SHP77 (cell line): ENCODE measurements around the gene CLEC3A.
"Not testable (repeated sequence)": the region's sequence is repeated elsewhere in the genome, so short reads cannot be mapped to it uniquely, and the experiment has no call there.

Source experiments
- DNase-seq, 2 experiments: peaks; one replicate each; lab custom pipeline; 2025; lab: John Stamatoyannopoulos, UW

Gene CLEC3A

GRCh38 chr16:78034530-78034929 is 12.2 kb downstream of the CLEC3A start:
- no peak for DNase-seq

GRCh38 chr16:78035012-78035411 is 12.7 kb downstream of the CLEC3A start:
- DNase-seq, result no peak

- DNase-seq, result no peak
These were observed 18.0 kb downstream of the CLEC3A start for GRCh38 chr16:78040396-78040795.

GRCh38 chr16:78045865-78046581 is 23.7 kb downstream of the CLEC3A start:
- DNase-seq, result no peak

- DNase-seq, result no peak
These were observed 26.0 kb downstream of the CLEC3A start for GRCh38 chr16:78048319-78048718.

- DNase-seq, result no peak
These were observed 28.5 kb downstream of the CLEC3A start for GRCh38 chr16:78050734-78051400.

GRCh38 chr16:78057803-78058564 is 35.6 kb downstream of the CLEC3A start:
- DNase-seq, result peak; percentile 81 to 91

- not testable (repeated sequence) for DNase-seq
These were observed 37.5 kb downstream of the CLEC3A start for GRCh38 chr16:78059806-78060205.

- DNase-seq, result no peak
These were observed 37.9 kb downstream of the CLEC3A start for GRCh38 chr16:78060295-78060694.

- no peak for DNase-seq
These were observed 38.5 kb downstream of the CLEC3A start for GRCh38 chr16:78060809-78061208.

GRCh38 chr16:78065319-78065718 is 43.0 kb downstream of the CLEC3A start:
- no peak for DNase-seq

- no peak for DNase-seq
These were observed 47.6 kb downstream of the CLEC3A start for GRCh38 chr16:78069913-78070312.

GRCh38 chr16:78072275-78072674 is 49.9 kb downstream of the CLEC3A start:
- no peak for DNase-seq

GRCh38 chr16:78075800-78076199 is 53.5 kb downstream of the CLEC3A start:
- DNase-seq, result no peak

GRCh38 chr16:78081341-78081740 is 59.0 kb downstream of the CLEC3A start:
- no peak for DNase-seq
